Stimulated activated naive CD8-positive, alpha-beta T cell treated with anti-CD3 and anti-CD28 coated beads, Interleukin-15, Interleukin-2, amounts not matched to agents 100 ng/mL and 50 ng/mL, for 24 hours (primary cell): ENCODE data around the gene NFKBIE.

Source experiments
- H3K27ac Mint-ChIP-seq: one replicate; pipeline ENCODE4 v1.8.0; 2021; ENCODE audit warnings: mild to moderate bottlenecking, mixed read lengths
- H3K27me3 Mint-ChIP-seq: one replicate; pipeline ENCODE4 v1.8.0; 2021; ENCODE audit warnings: mixed read lengths
- H3K36me3 Mint-ChIP-seq: one replicate; pipeline ENCODE4 v1.8.0; 2021; ENCODE audit warnings: low read depth, mixed read lengths
- H3K4me1 Mint-ChIP-seq: one replicate; pipeline ENCODE4 v1.8.0; 2021; ENCODE audit warnings: low read depth, mixed read lengths
- H3K4me3 Mint-ChIP-seq: one replicate; pipeline ENCODE4 v1.8.0; 2021; ENCODE audit warnings: mild to moderate bottlenecking, mixed read lengths
- H3K9me3 Mint-ChIP-seq: one replicate; pipeline ENCODE4 v1.8.0; 2021; ENCODE audit warnings: mixed read lengths

The NFKBIE gene

DNA sequence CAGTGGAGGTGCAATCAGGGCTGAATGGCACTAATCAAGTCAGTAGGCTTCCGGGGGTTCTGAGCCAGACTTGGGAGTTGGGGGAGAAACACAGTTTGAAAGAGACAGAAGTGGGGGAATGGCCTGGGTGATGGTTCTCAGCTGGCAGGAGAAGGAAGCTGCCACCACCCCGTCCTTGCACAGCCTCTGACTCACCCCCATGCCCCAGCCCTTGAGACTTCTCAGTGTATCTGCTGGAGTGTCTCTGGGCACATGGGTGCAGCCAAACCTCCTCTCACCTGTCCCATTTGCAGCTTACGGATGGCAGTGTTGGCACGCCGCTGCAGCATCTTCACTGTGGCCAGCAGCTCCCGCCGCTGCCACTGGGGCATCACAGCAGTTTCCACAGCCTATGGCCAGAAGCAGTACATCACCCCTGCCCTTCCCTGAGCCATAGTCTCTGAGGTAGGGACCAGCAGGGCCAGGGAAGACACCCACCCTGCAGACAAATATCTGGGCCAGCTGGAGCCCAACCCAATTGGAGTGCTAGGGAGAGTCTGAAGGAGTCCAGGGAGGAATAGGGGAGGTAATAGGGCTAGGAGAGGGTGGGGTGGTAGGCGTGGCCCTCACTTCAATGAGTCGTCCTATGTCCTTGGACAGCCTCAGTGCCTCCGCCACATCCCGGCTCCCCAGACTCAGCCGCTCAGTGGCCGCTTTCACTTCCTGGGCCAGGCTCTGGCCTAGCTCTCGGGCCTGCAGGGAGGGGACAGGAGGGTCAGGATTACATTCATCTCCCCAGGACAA lies 36.6 kb upstream of the NFKBIE start:
- Mint-ChIP-seq H3K4me1 (peaks cover 3% of the 10 kb centered on the region), H3K36me3 (peaks cover 26% of the 10 kb centered on the region)

DNA sequence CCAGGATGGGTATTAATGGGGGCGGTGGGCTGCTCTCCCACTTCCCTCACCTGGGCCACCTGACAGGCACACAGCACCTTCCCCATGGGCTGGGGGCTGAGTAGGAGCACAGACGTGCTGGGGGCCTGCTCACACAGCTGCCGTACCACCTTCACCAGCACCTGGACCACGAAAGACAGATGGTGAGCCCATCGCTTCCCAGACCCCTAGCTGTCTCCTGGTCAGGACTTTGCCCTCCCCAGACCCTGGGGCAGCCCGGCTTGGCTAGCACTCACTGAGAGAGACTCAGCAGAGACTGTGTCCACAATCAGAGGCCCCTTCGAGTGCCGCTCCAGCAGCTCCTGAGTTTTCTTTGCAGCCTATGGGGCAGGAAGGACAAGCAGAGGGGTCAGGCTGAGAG lies 35.8 kb upstream of the NFKBIE start:
- H3K9me3 Mint-ChIP-seq, result no peaks in the 10 kb centered on the region
- H3K36me3 Mint-ChIP-seq, result peaks cover 26% of the 10 kb centered on the region
- peaks cover 3% of the 10 kb centered on the region for H3K4me1 Mint-ChIP-seq
- no peak overlapping the region for H3K27ac Mint-ChIP-seq
- no peak overlapping the region for H3K4me3 Mint-ChIP-seq
- H3K27me3 Mint-ChIP-seq, result peaks cover 17% of the 10 kb centered on the region

More for the DNA sequence above, 36.6 kb upstream of the NFKBIE start:
- no peak overlapping the region for H3K4me3 Mint-ChIP-seq
- no peak overlapping the region for H3K27ac Mint-ChIP-seq
- H3K27me3 Mint-ChIP-seq, result peaks cover 8% of the 10 kb centered on the region
- H3K9me3 Mint-ChIP-seq, result no peaks in the 10 kb centered on the region

DNA sequence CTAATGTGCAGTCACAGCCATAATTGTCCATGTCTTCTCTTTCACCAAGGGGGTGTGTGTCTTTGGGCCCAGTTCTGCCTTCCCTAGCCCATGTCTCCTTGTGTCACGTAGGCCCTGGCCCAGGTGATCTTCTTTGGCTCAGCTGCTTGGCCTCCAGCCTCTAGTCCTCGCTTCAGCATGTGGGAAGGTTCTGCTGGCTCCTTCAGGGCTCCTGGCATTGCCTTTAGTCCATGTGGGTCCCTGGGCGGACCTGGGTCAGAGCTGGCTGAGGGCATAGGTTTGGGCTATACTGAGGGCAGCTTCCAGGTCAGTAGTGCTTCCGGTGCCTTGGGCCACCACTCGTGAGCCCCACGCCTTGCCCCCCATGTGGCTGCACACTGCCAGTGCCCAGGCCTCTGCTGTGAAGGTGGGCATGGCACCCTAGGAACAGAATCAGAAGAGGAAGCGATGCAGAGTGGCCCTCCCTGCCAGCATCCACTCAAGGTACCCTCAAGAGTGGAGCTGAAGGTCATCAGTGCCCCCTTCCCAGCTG lies 35.0 kb upstream of the NFKBIE start:
- Mint-ChIP-seq H3K27ac (no peak overlapping the region), H3K36me3 (peaks cover 21% of the 10 kb centered on the region), H3K27me3 (peaks cover 24% of the 10 kb centered on the region), H3K9me3 (no peaks in the 10 kb centered on the region), H3K4me3 (no peak overlapping the region), H3K4me1 (peaks cover 3% of the 10 kb centered on the region)

DNA sequence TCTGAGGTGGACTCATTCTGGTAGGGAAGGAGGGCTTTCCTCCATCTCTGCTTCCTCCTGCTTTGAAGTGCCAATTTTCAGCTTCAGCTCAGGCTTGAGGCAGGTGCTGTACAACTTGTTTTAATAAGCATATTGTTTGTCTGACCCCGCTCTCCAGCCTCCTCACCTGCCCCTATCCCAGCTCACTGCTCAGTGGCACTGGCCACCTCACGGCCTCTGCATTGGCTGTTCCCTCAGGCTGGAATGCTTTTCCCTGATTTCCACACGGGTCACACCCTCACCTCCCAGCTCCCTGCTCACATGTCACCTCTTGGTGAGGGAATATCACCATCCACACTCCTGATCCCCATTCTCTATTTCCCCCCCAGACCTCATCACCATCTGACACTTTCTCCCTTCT lies 33.5 kb upstream of the NFKBIE start:
- Mint-ChIP-seq H3K4me1 (peaks cover 3% of the 10 kb centered on the region), H3K27me3 (peaks cover 33% of the 10 kb centered on the region), H3K9me3 (no peaks in the 10 kb centered on the region), H3K27ac (no peak overlapping the region), H3K4me3 (no peak overlapping the region), H3K36me3 (peaks cover 18% of the 10 kb centered on the region)

DNA sequence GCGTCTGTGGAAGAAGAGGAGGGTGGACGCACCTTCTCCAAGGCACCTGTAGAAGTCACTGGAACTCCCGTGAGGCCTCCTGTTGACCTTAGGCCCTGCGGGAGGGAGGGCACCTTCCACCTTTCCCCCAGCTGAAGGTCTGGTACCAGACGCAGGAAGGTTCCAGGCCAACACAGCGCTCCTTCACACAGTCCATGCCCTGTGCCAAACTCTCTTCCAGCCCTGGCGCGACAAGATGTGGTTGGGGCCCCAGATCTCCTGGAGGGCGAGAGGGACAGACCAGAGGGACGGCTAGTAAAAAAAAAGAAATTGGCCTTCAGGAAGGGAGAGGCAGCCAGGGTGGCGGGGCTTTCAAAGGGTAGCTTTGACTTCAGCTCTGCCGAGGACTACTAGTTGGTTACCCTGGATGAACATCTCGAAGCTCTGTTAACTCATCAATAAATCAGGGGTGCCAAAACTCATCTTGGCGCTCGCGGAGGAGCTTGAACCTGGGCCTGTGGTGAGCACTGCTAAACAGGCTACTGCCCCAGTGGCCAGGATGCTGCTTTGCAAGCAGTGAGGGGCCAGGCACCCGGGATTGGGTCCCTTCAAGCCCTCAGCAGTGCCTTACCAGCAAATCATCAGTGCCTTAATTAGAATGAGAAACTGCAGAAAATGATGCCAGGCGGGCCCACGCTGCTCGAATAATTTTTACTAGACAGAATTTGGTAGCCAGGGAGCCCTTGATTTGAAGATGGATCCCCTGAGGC lies 32.9 kb upstream of the NFKBIE start:
- Mint-ChIP-seq H3K36me3 (peaks cover 12% of the 10 kb centered on the region), H3K27me3 (peaks cover 40% of the 10 kb centered on the region), H3K4me3 (peak overlapping the region; percentile 53), H3K9me3 (no peaks in the 10 kb centered on the region), H3K27ac (no peak overlapping the region), H3K4me1 (peaks cover 3% of the 10 kb centered on the region)

DNA sequence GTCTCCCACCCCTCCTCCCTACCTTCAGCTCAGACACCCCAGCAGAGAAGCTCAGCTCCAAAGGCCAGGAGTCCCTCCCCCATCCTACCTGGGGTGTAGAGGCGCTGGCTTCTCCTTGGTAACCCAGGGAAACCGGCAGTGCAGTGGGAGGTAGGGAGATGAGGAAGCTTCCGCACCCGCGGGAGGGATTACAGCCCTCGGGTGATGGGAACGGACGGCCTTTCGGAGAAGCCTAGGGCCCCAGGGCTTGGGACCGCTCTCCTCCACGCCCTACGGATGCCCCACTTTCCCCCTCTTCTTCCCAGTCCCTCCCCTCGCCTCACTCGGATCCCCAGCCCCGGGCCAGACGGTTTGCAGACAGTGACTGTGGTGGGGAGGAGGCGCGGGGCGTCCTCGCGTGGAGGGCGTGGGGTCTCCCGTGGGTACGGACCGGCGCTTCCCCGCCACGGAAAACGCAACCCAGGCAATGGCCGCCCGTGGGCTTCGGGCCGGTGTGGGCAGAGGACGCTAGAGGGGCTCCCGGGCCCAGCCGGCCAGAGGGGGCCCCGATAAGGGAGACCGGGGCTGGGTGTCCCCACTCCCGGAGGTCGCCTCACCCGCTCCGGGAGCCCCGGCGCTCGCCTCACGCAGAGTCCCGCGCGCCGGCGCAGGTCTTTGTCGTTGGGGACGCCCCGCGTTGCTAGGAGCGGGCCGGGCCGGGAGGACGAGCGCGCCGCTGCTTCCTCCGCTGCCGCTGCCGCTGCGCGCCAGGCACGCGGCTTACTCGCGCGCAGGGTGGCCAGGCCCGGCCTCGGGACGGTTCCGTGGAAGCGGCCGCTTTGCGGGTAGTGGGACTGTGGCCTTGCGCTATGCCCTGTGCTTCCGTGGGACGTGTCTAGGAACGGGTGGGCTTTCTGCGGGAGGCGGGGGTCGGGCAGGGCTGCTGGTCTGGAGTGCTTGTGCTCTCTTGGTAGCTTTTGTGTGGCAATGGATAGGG lies 32.0 kb upstream of the NFKBIE start:
- peaks cover 3% of the 10 kb centered on the region for H3K4me1 Mint-ChIP-seq
- peaks cover 11% of the 10 kb centered on the region for H3K36me3 Mint-ChIP-seq
- H3K27ac Mint-ChIP-seq, result no peak overlapping the region
- peaks cover 46% of the 10 kb centered on the region for H3K27me3 Mint-ChIP-seq
- H3K9me3 Mint-ChIP-seq, result no peaks in the 10 kb centered on the region
- H3K4me3 Mint-ChIP-seq, result peak overlapping the region; percentile 53

DNA sequence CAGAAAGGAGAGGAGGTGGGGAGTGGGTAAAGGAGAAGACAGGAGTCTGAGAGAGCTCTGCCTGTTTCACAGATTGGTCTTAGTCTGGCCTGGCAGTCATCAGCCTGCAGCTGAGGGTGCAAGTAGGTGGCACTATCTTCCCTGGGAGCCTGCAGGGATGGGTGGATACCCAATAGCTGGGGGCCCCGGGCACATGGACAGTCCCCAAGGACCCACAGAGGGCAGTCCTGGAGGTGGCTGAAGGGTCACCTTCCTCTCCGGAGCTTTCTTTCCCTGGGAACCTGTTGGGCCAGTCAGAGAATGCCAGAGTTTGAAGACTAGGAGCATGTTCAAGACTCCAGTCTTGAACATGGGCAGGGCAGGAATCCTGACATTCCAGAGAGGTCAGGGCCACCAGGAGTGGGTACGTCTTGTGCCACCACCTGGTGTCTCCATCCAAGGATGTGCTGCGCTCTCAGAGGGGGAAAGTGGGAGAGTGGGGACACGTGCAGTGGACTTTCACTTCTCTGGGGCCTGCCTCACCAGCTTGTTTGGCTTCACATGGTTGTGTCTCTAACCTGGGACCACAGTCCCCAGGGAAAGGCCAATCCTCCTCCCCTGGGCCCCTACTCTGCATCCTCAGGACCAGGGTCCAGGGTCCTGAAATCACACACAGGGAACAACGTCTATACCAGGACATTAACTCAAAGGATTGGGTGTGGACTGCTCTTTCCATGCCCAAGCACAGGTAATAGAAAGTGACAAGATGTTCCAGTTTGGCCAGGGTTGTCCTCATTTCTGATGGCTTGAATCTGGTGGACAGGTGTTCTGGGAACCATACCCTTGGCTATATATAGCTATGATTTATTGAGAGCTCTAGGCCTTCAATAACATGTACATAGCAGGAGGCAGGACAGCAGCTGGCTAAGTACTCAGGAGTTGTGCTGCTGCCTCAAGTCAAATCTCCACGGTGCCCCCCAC lies 29.8 kb upstream of the NFKBIE start:
- Mint-ChIP-seq H3K4me3 (no peak overlapping the region), H3K27me3 (peaks cover 65% of the 10 kb centered on the region), H3K36me3 (peaks cover 1% of the 10 kb centered on the region), H3K9me3 (no peaks in the 10 kb centered on the region), H3K27ac (no peak overlapping the region), H3K4me1 (peaks cover 3% of the 10 kb centered on the region)

DNA sequence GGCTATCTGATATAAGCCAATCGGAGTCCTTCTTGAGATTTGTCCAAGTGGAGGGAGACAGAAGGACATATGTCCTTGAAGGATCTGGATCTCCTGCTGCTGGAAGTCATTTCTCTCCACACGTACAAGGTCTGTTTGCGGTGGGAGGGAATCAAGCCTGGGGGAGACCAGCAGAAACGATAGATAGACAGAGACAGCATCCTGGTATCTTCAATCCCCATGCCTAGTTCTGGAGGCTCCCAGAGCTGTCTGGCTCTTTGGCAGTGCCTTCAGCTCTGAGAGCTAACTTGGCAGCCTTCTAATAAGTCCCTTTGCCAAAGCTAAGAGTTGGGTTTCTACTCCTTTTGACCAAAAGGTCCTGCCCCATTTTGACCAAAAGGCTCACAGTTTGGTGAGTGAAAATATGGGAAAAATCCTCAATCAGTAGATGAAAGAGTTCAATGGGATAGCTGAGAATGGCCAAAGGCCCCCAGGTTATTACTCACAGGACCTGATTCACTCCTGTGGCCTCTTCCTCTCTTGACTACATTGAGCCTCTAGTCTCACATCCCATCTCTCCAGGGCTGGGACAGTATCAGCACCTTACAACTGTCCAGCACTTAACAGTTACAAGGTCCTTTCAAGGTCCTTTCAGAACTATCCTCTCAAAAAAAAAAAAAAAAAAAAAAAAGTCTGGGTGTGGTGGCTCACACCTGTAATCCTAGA lies 27.5 kb upstream of the NFKBIE start:
- peaks cover 1% of the 10 kb centered on the region for H3K4me1 Mint-ChIP-seq
- H3K27me3 Mint-ChIP-seq, result peaks cover 74% of the 10 kb centered on the region
- H3K9me3 Mint-ChIP-seq, result no peaks in the 10 kb centered on the region
- no peaks in the 10 kb centered on the region for H3K36me3 Mint-ChIP-seq
- H3K4me3 Mint-ChIP-seq, result no peak overlapping the region
- H3K27ac Mint-ChIP-seq, result no peak overlapping the region

DNA sequence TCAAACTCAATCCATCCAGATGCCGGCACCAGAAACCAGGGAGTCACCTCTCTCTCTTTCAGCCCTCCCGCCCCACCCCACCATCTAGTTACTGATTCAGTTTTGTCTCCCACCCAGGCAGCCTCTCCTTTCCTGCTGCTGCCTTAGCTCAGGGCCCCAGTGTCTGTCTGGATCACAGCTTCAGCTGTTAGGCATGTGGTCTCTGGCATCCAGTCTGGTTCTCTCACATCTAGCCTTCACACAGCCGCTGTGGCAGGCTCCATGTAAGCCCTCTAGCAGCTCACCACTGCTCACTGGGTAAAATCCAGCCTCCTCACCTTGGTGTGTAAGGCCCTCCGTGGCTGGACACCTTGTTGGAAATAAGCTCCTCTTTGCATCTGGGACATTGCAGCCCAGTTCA lies 26.5 kb upstream of the NFKBIE start:
- Mint-ChIP-seq H3K4me1 (no peaks in the 10 kb centered on the region), H3K36me3 (no peaks in the 10 kb centered on the region), H3K4me3 (no peak overlapping the region), H3K27ac (no peak overlapping the region), H3K27me3 (peaks cover 79% of the 10 kb centered on the region), H3K9me3 (no peaks in the 10 kb centered on the region)

DNA sequence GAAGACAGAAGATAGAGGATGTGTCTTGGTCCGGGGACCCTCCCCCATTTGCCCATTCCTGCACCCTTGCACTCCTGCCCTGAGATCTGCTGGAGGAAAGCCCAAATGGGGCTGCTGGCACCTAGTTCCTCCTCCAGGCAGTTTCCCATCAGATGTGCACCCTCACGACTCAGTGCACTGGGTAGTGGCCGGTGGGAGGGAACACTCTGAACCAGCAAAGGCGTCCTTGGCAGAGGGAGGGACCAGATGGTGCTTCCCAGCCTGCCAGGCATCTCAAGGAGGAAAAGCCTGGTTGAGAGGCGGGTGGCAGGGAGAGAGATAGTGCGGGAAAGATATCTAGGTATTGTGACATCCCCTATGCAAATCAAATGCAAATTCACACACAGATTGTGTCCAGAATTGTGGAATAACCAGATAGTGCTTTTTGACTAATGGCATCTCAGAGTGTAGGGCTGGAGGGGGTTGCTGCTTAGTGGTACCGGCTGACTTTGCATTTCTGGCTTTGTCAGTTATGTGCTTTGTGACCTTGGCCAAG lies 24.4 kb upstream of the NFKBIE start:
- H3K27me3 Mint-ChIP-seq, result peaks cover 62% of the 10 kb centered on the region
- H3K4me3 Mint-ChIP-seq, result no peak overlapping the region
- no peaks in the 10 kb centered on the region for H3K4me1 Mint-ChIP-seq
- H3K27ac Mint-ChIP-seq, result no peak overlapping the region
- no peaks in the 10 kb centered on the region for H3K36me3 Mint-ChIP-seq
- H3K9me3 Mint-ChIP-seq, result no peaks in the 10 kb centered on the region

DNA sequence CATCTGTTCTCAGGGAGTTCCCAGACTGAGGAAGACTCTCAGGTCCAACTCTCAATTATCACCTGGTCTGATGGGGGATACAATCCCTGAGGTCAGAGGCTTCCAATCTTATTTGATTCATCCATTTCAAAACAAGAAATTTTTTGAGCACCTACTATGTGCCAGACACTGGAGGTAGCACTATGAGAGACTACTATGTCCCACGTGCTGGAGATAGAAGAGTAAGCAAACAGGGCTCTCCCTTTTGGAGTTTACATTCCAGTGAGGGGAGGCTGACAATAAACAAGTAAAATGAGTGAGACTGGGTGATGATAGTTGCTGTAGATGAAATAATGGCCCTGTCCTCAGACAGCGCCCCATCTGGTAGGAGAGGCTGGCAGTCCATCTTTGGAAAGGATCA lies 21.4 kb upstream of the NFKBIE start:
- no peak overlapping the region for H3K27ac Mint-ChIP-seq
- H3K4me1 Mint-ChIP-seq, result no peaks in the 10 kb centered on the region
- H3K36me3 Mint-ChIP-seq, result no peaks in the 10 kb centered on the region
- peaks cover 50% of the 10 kb centered on the region for H3K27me3 Mint-ChIP-seq
- H3K9me3 Mint-ChIP-seq, result no peaks in the 10 kb centered on the region
- no peak overlapping the region for H3K4me3 Mint-ChIP-seq

DNA sequence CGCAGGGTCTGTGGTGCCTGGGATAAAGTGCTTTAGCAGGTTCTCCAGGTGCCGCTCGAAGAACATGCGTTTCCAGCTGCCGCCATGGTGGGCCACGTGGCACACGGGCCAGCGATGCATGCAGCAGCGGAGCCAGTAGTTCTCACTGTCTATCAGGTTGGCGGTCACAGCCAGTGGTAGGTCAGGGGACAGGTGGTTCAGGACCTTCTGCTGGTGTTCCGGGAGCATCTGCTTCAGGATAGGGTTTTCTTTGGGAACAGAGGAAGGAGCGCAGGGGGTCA lies 20.9 kb upstream of the NFKBIE start:
- peaks cover 46% of the 10 kb centered on the region for H3K27me3 Mint-ChIP-seq
- H3K36me3 Mint-ChIP-seq, result no peaks in the 10 kb centered on the region
- H3K27ac Mint-ChIP-seq, result no peak overlapping the region
- H3K4me3 Mint-ChIP-seq, result no peak overlapping the region
- H3K4me1 Mint-ChIP-seq, result no peaks in the 10 kb centered on the region
- H3K9me3 Mint-ChIP-seq, result no peaks in the 10 kb centered on the region

DNA sequence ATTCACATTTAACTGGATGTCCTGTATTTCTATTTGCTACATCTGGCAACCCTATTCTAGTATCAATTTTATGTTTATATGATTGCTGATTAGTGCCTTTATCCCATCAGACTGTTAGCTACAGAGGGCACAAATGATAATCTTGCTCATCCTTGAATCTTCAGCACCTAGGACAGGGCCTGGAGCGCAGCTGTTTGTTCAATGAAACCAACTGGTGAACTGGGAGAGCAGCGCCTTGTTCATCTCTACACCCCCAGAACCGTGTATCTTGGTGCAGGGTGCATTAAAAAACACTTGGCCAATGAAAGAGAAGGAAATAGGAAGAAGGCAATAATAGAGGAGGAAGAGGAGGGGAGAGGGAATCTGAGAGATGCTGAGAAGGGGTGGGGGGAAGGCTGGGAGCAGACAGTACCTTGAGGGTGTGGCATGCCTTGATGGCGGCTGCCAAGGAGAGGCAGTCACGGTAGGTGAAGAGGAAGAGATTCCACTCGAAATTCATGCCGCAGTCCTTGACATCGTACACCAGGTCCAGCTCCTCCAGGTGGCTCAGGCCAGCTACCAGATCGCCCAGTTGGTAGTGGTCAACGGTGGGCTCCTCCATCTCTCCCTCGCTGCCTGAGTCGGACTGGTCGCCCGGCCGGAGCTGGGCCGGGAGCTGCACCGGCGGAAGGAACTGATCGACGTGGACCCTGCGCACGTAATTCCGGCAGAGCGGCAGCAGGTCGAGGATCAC lies 20.4 kb upstream of the NFKBIE start:
- H3K36me3 Mint-ChIP-seq, result no peaks in the 10 kb centered on the region
- H3K4me1 Mint-ChIP-seq, result no peaks in the 10 kb centered on the region
- H3K9me3 Mint-ChIP-seq, result no peaks in the 10 kb centered on the region
- H3K27me3 Mint-ChIP-seq, result peaks cover 41% of the 10 kb centered on the region
- H3K27ac Mint-ChIP-seq, result no peak overlapping the region
- H3K4me3 Mint-ChIP-seq, result no peak overlapping the region
